ENCODE measurements around the gene FAM135A. TPM values are rescaled to one million over a fixed set of nuclear protein-coding genes. Genes with fewer than 3 reads are reported as not detected.
A peak's percentile ranks its signal among the peaks of the same experiment; 100 is the strongest.
"Not testable (repeated sequence)": the region's sequence is repeated elsewhere in the genome, so short reads cannot be mapped to it uniquely, and the experiment has no call there.

FAM135A gene
- total RNA-seq, 1 donor from 2014 or later: 14.1 TPM

- intact Hi-C loops (cut with micrococcal nuclease): no loop called here
- DNase-seq: no peak
- no peak for ATAC-seq
Measured at GRCh38 chr6:70445001-70445400, 31.7 kb downstream of the FAM135A start.

GRCh38 chr6:70447343-70448070 lies 34.2 kb downstream of the FAM135A start:
- intact Hi-C loops (cut with micrococcal nuclease); DNase-seq; ATAC-seq: not testable (repeated sequence)

GRCh38 chr6:70453899-70454298 lies 40.6 kb downstream of the FAM135A start:
- intact Hi-C loops (cut with micrococcal nuclease); DNase-seq; ATAC-seq: not testable (repeated sequence)

GRCh38 chr6:70456735-70457134 lies 43.4 kb downstream of the FAM135A start:
- intact Hi-C loops (cut with micrococcal nuclease): no loop called here
- no peak for ATAC-seq
- DNase-seq: no peak

GRCh38 chr6:70459235-70459634 lies 45.9 kb downstream of the FAM135A start:
- intact Hi-C loops (cut with micrococcal nuclease): no loop called here
- ATAC-seq (no peak), DNase-seq (no peak)

GRCh38 chr6:70459699-70460098 lies 46.4 kb downstream of the FAM135A start:
- ATAC-seq; intact Hi-C loops (cut with micrococcal nuclease); DNase-seq: not testable (repeated sequence)

- intact Hi-C loops (cut with micrococcal nuclease): no loop called here
- no peak for ATAC-seq
- DNase-seq: no peak
Measured at GRCh38 chr6:70470016-70470415, 56.7 kb downstream of the FAM135A start.

- ATAC-seq; intact Hi-C loops (cut with micrococcal nuclease); DNase-seq: not testable (repeated sequence)
Measured at GRCh38 chr6:70470510-70470909, 57.2 kb downstream of the FAM135A start.

- DNase-seq (no peak), ATAC-seq (no peak)
- intact Hi-C loops (cut with micrococcal nuclease): no loop called here
Measured at GRCh38 chr6:70474751-70475150, 61.4 kb downstream of the FAM135A start.

GRCh38 chr6:70479236-70479635 lies 65.9 kb downstream of the FAM135A start:
- DNase-seq (no peak), ATAC-seq (peak; percentile 12)
- intact Hi-C loops (cut with micrococcal nuclease): no loop called here

- ATAC-seq; intact Hi-C loops (cut with micrococcal nuclease); DNase-seq: not testable (repeated sequence)
Measured at GRCh38 chr6:70486638-70487037, 73.3 kb downstream of the FAM135A start.

GRCh38 chr6:70489364-70489763 lies 76.1 kb downstream of the FAM135A start:
- intact Hi-C loops (cut with micrococcal nuclease): no loop called here
- DNase-seq (no peak), ATAC-seq (no peak)

- intact Hi-C loops (cut with micrococcal nuclease): no loop called here
- ATAC-seq (no peak), DNase-seq (no peak)
Measured at GRCh38 chr6:70494833-70495232, 81.5 kb downstream of the FAM135A start.

- DNase-seq; ATAC-seq; intact Hi-C loops (cut with micrococcal nuclease): not testable (repeated sequence)
Measured at GRCh38 chr6:70495790-70496189, 82.5 kb downstream of the FAM135A start.

GRCh38 chr6:70502484-70502883 lies 89.2 kb downstream of the FAM135A start:
- intact Hi-C loops (cut with micrococcal nuclease): no loop called here
- DNase-seq (no peak), ATAC-seq (no peak)

- no peak for ATAC-seq
- intact Hi-C loops (cut with micrococcal nuclease): no loop called here
- DNase-seq: no peak
Measured at GRCh38 chr6:70503813-70504465, 90.6 kb downstream of the FAM135A start.

GRCh38 chr6:70506321-70506720 lies 93.0 kb downstream of the FAM135A start:
- no peak for ATAC-seq
- no peak for DNase-seq
- intact Hi-C loops (cut with micrococcal nuclease): no loop called here

- intact Hi-C loops (cut with micrococcal nuclease): no loop called here
- no peak for ATAC-seq
- no peak for DNase-seq
Measured at GRCh38 chr6:70507161-70507560, 93.9 kb downstream of the FAM135A start.

- intact Hi-C loops (cut with micrococcal nuclease): no loop called here
- ATAC-seq (no peak), DNase-seq (no peak)
Measured at GRCh38 chr6:70508953-70509352, 95.6 kb downstream of the FAM135A start.

- ATAC-seq (no peak), DNase-seq (no peak)
- intact Hi-C loops (cut with micrococcal nuclease): no loop called here
Measured at GRCh38 chr6:70510600-70510999, 97.3 kb downstream of the FAM135A start.

- DNase-seq: no peak
- intact Hi-C loops (cut with micrococcal nuclease): no loop called here
- no peak for ATAC-seq
Measured at GRCh38 chr6:70518723-70519122, 105.4 kb downstream of the FAM135A start.
